ENCODE data around the gene TMEM134.

Gene TMEM134

GRCh38 chr11:67504950-67505581 lies 36.0 kb upstream of the TMEM134 start, which contains the start of gene PITPNM1:
PITPNM1 (minus strand) TSS chr11:67505363; CDS start chr11:67504180, 1,183 bp downstream.
- Histone ChIP-seq H3K4me1 (peaks cover 6% of the 10 kb centered on the region; the same call in 1 of the 2 replicates), H3K9me3 (no peaks in the 10 kb centered on the region), H3K27me3 (no peaks in the 10 kb centered on the region), H3K4me3 (ENCODE audit: low read depth, low read length) (peak within 1 kb of the TSS; percentile 73), H3K36me3 (no peaks in the 10 kb centered on the region)
- TF ChIP-seq CTCF (IDR thresholded peaks at IDR 0.05; ENCODE audit: low read depth, low read length), result no peak
- DNase-seq, result peak; percentile 62

- TF ChIP-seq CTCF (IDR thresholded peaks at IDR 0.05; ENCODE audit: low read depth, low read length), result no peak
- peak; percentile 38 for DNase-seq
- no peaks in the 10 kb centered on the region for H3K9me3 ChIP-seq
- no peaks in the 10 kb centered on the region for H3K36me3 ChIP-seq
- peaks cover 6% of the 10 kb centered on the region; the same call in 1 of the 2 replicates for H3K4me1 ChIP-seq
- peak overlapping the region; percentile 73 for H3K4me3 ChIP-seq (ENCODE audit: low read depth, low read length)
- no peaks in the 10 kb centered on the region for H3K27me3 ChIP-seq
Observed at GRCh38 chr11:67504005-67504949, 35.2 kb upstream of the TMEM134 start.

GRCh38 chr11:67503119-67504004 lies 34.3 kb upstream of the TMEM134 start:
- TF ChIP-seq CTCF (IDR thresholded peaks at IDR 0.05; ENCODE audit: low read depth, low read length), result no peak
- Histone ChIP-seq H3K4me1 (peaks cover 6% of the 10 kb centered on the region; the same call in 1 of the 2 replicates), H3K4me3 (ENCODE audit: low read depth, low read length) (peak overlapping the region; percentile 73), H3K36me3 (no peaks in the 10 kb centered on the region), H3K27me3 (no peaks in the 10 kb centered on the region), H3K9me3 (no peaks in the 10 kb centered on the region)
- DNase-seq, result no peak

GRCh38 chr11:67502328-67502979 lies 33.4 kb upstream of the TMEM134 start:
- H3K4me1 ChIP-seq, result peaks cover 6% of the 10 kb centered on the region; the same call in 1 of the 2 replicates

More at GRCh38 chr11:67502328-67502979, 33.4 kb upstream of the TMEM134 start:
- no peak for TF ChIP-seq CTCF (IDR thresholded peaks at IDR 0.05; ENCODE audit: low read depth, low read length)
- H3K36me3 ChIP-seq, result no peaks in the 10 kb centered on the region
- no peak for DNase-seq
- H3K27me3 ChIP-seq, result no peaks in the 10 kb centered on the region
- no peak overlapping the region for H3K4me3 ChIP-seq (ENCODE audit: low read depth, low read length)
- H3K9me3 ChIP-seq, result no peaks in the 10 kb centered on the region

All from BE2C (cell line).